ENCODE results near the gene NFIL3. TPM values are rescaled to one million over a fixed set of nuclear protein-coding genes. Genes with fewer than 3 reads are reported as not detected.
A peak's percentile ranks its signal among the peaks of the same experiment; 100 is the strongest.

NFIL3 gene
- total RNA-seq, 4 donors from 2014 or later: 36.6 to 167 (median 56.3) TPM

DNA sequence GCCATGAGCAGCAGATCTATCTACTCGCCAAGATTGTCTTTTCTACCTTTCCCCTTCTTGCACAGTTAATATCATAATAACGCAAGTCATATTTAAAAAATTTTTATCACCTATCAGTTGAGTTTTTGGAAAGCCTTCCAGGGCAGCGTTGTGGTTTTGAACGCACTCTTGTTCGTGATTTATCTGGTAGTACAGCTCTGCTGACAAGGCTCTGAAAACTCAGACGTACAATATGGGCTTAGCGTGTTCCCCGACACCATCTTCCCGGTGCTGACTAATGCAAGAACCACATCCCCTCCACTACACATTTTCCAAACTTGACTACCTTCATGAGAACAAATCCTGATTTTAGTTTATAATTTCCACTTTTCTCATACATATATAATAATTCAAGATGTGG, 1.6 kb upstream of the NFIL3 start:
- intact Hi-C loops (cut with DNase I; ENCODE audit: low total_unique reads) (loop anchor here (1.0 to 10.0 kb wide), 6 partner anchors 64 to 1320 kb away; partner anchors contain the start of gene AUH), in situ Hi-C loops (cut with MboI; ENCODE audit: low sequenced_read_pairs in 4 of 4) (loop anchor here (5.0 to 25.0 kb wide), 7 partner anchors 230 to 508 kb away; no protein-coding TSS in a partner anchor)
- DNase-seq (no peak), ATAC-seq (no peak)
- Histone ChIP-seq H3K27ac (peak overlapping the region; percentile 98 to 100 (median 100)), H3K4me1 (peaks cover 0 to 8% of the 10 kb centered on the region in 2 donors), H3K36me3 (no peaks in the 10 kb centered on the region), H3K27me3 (no peaks in the 10 kb centered on the region), H3K9me3 (no peaks in the 10 kb centered on the region), H3K4me3 (peak overlapping the region; percentile 84 to 96 (median 88))
- TF ChIP-seq POLR2A (IDR thresholded peaks at IDR 0.05): no peak
- TF ChIP-seq, protein P1, sequence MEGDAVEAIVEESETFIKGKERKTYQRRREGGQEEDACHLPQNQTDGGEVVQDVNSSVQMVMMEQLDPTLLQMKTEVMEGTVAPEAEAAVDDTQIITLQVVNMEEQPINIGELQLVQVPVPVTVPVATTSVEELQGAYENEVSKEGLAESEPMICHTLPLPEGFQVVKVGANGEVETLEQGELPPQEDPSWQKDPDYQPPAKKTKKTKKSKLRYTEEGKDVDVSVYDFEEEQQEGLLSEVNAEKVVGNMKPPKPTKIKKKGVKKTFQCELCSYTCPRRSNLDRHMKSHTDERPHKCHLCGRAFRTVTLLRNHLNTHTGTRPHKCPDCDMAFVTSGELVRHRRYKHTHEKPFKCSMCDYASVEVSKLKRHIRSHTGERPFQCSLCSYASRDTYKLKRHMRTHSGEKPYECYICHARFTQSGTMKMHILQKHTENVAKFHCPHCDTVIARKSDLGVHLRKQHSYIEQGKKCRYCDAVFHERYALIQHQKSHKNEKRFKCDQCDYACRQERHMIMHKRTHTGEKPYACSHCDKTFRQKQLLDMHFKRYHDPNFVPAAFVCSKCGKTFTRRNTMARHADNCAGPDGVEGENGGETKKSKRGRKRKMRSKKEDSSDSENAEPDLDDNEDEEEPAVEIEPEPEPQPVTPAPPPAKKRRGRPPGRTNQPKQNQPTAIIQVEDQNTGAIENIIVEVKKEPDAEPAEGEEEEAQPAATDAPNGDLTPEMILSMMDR (IDR thresholded peaks at IDR 0.05 in 4 of 5, conservative IDR thresholded peaks at IDR 0.05 in 1 of 5): no peak

DNA sequence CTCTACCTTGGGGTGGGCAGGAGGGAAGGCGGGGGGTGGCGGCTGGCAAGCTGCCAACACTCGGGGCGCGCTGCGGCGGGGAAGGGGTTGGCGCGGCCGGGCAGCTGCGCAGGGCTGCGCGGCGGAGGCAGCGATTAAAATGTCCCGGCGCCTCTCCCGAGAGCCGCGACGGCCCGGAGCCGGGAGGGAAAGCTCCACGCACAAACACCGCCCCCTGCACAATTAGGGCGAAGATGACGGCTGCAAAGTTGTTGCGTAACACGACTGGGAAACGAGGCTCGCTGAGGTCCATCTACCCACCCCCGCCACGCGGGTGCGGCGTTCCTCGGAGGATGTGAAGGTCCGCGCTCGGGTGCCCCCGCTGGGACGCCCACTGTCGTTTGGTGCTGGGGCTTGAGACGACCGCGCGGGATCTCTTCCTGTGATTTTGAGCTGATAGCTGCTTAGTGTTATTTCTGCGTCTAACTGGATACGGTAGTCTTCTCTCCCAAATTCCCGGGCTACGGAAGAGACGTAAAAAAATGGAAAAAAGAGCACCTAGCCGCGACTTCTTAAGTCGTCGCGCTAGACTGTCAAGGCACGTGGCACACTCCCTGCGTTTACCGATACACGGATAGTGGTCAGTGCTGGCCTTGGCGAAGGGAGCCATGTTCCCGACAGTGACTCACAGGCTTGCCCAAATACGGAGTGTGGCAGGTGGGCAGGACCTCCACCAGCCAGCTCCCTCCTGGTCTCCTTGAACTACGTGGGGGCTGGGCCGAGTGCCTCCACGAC, 958 bp upstream of the NFIL3 start:
- peaks cover 0 to 15% of the 10 kb centered on the region in 2 donors for H3K4me1 ChIP-seq
- H3K4me3 ChIP-seq: peak overlapping the region; percentile 84 to 96 (median 88)
- H3K36me3 ChIP-seq: no peaks in the 10 kb centered on the region
- in situ Hi-C loops (cut with MboI; ENCODE audit: low sequenced_read_pairs in 4 of 4) (loop anchor here (5.0 to 25.0 kb wide), 9 partner anchors 212 to 507 kb away; no protein-coding TSS in a partner anchor), intact Hi-C loops (cut with DNase I; ENCODE audit: low total_unique reads) (loop anchor here (1.0 to 10.0 kb wide), 10 partner anchors 64 to 1673 kb away; partner anchors contain the start of genes AUH and CARD19)
- no peaks in the 10 kb centered on the region for H3K9me3 ChIP-seq
- no peaks in the 10 kb centered on the region for H3K27me3 ChIP-seq
- TF ChIP-seq POLR2A (IDR thresholded peaks at IDR 0.05): peak; percentile 30 to 74
- TF ChIP-seq, protein P1 (IDR thresholded peaks at IDR 0.05 in 4 of 5, conservative IDR thresholded peaks at IDR 0.05 in 1 of 5): peak in 2 of 5 experiments; percentile 10 to 41
- ATAC-seq (peak; percentile 54 to 64), DNase-seq (peak; percentile 80 to 90)
- peak overlapping the region; percentile 98 to 100 (median 100) for H3K27ac ChIP-seq

DNA sequence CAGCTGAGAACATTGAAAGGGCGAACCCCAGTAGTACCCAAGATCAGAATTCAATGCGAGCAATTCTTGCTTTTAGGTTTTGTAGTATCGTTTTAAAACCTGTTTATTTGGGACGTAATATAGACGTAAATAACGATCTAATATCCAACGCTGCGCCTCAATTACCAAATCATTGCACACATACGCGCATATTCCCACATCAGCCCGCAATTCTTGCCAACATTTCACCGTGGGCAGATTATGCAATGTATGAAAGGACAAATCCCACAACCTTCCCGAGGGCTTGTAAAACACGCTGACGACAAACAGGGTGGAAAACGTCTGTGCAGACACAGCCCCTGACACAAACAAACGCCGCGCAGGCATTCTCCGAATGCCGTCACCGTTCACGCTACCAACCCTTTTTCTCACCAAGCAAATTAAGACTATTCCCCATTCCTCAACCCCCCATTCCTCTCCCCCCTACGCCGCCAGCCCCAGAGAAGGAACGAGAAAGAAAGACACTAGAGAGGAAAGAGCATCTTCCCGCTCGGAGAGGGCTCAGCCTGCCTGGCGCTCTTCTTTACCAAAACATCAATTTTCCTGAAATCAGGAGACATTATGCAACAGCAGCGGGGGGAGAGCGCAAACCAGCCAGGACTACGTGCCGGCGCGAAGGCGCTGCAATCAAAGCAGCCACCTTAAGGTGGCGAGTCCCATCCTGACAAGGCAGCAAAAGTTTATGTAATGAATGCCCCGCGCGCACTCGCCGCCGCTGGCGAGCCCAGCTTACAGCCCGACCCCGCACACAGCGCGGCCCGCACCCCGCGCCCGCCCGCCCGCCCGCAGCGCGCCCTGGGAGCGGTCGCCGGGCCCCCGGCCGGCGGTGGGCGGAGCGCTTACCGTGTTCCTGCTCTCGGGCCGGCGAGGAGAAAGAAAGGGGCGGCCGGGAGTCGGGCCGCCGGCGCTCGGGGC, 597 bp downstream of the NFIL3 start:
- in situ Hi-C loops (cut with MboI; ENCODE audit: low sequenced_read_pairs in 4 of 4): loop anchor here (5.0 to 25.0 kb wide), 5 partner anchors 211 to 378 kb away; no protein-coding TSS in a partner anchor
- ATAC-seq: peak; percentile 26 to 32
- H3K4me1 ChIP-seq: peaks cover 7 to 30% of the 10 kb centered on the region in 2 donors

More for the DNA sequence above, 597 bp downstream of the NFIL3 start:
- Histone ChIP-seq H3K4me3 (peak overlapping the region; percentile 76 to 94 (median 83)), H3K27ac (peak overlapping the region; percentile 94 to 99 (median 96)), H3K27me3 (no peaks in the 10 kb centered on the region), H3K9me3 (no peaks in the 10 kb centered on the region), H3K36me3 (no peaks in the 10 kb centered on the region)
- DNase-seq: peak; percentile 68 to 81
- intact Hi-C loops (cut with DNase I; ENCODE audit: low total_unique reads): loop anchor here (2.0 to 10.0 kb wide), 5 partner anchors 306 to 1818 kb away; partner anchors contain the start of genes CARD19 and GADD45G
- TF ChIP-seq, protein P1 (IDR thresholded peaks at IDR 0.05 in 4 of 5, conservative IDR thresholded peaks at IDR 0.05 in 1 of 5): peak in 3 of 5 experiments; percentile 19 to 41 (median 36)
- TF ChIP-seq POLR2A (IDR thresholded peaks at IDR 0.05): peak; percentile 63 to 66
